Measurements from ENCODE around the gene PTCD2. TPM values are rescaled to one million over a fixed set of nuclear protein-coding genes. Genes with fewer than 3 reads are reported as not detected.

Gene PTCD2
- total and polyA plus RNA-seq, 9 of the 15 experiments (the other 6 are each of a cell fraction or from before 2014, with no cell fraction given) = 11.9 to 28.5 (median 18.6) TPM

DNA sequence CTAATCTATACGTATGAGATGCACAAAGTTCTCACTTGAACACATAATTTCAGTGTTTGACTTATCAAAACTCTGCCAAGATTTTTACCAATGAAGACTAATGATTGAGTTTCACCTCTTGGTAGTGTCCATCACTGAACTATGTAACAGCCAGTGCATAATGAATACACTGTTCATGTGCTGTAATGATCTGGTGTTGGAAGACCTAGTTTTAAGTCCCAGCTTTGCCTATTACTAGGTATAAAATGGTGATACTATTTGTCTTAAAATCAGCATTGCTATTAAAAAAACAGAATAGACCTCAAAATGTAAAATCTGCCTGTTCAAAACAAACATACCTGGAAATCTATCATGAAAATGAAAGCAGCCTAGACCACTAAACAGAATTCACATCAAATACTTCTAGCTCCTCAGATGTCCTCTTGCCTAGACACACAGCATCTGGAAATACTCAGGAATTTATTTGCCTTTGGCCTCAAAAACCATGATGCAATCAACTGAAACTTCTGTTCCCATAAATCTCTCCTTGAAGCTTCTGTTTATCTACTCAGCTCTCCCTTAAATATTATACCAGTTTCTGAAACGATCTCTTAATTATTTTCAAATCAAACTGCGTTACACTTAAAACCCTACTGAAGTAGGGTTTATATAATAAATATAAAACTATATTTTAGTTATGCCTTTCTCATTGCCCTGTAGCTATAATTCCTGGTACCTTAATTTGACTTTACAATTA lies 38.2 kb upstream of the PTCD2 start (continued):
- TF ChIP-seq CTCF (IDR thresholded peaks at IDR 0.05 in 2 of 3, conservative IDR thresholded peaks at IDR 0.05 in 1 of 3; ENCODE audit: insufficient read depth in 2 of 3, low read depth in 1 of 3, low read length in 3 of 3) = no peak
- TF ChIP-seq ZKSCAN1 (IDR thresholded peaks at IDR 0.05; ENCODE audit: low read depth, low read length) = no peak
- TF ChIP-seq ZNF347 (CRISPR knock-in tag; IDR thresholded peaks at IDR 0.05; ENCODE audit: low read depth) = no peak
- no peak for TF ChIP-seq HEY1 (CRISPR knock-in tag; IDR thresholded peaks at IDR 0.05; ENCODE audit: borderline replicate concordance)
- no peak for TF ChIP-seq RBM39 (optimal IDR thresholded peaks at IDR 0.05; ENCODE audit: low read depth, low read length)
- TF ChIP-seq ZNF778 (CRISPR knock-in tag; IDR thresholded peaks at IDR 0.05) = no peak
- TF ChIP-seq MXI1 (IDR thresholded peaks at IDR 0.05; ENCODE audit: low read depth, low read length) = no peak
- peak; percentile 93 for TF ChIP-seq TRIM24 (IDR thresholded peaks at IDR 0.05)
- no peak for TF ChIP-seq POU5F1 (IDR thresholded peaks at IDR 0.05; ENCODE audit: borderline replicate concordance, low read depth, low read length, partially characterized antibody)
- no peak for TF ChIP-seq CAMTA2 (CRISPR knock-in tag; conservative IDR thresholded peaks at IDR 0.05)
- no peak for TF ChIP-seq ZBTB8A (IDR thresholded peaks at IDR 0.05; ENCODE audit: partially characterized antibody)
- TF ChIP-seq, protein P1, sequence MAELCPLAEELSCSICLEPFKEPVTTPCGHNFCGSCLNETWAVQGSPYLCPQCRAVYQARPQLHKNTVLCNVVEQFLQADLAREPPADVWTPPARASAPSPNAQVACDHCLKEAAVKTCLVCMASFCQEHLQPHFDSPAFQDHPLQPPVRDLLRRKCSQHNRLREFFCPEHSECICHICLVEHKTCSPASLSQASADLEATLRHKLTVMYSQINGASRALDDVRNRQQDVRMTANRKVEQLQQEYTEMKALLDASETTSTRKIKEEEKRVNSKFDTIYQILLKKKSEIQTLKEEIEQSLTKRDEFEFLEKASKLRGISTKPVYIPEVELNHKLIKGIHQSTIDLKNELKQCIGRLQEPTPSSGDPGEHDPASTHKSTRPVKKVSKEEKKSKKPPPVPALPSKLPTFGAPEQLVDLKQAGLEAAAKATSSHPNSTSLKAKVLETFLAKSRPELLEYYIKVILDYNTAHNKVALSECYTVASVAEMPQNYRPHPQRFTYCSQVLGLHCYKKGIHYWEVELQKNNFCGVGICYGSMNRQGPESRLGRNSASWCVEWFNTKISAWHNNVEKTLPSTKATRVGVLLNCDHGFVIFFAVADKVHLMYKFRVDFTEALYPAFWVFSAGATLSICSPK (IDR thresholded peaks at IDR 0.05; ENCODE audit: borderline replicate concordance) = no peak
- peak in 1 of 2 experiments; percentile 64; a peak in 1 of 4 replicates for TF ChIP-seq MLLT1 (IDR thresholded peaks at IDR 0.05)
- TF ChIP-seq HMBOX1 (IDR thresholded peaks at IDR 0.05) = no peak
- TF ChIP-seq, protein P2, sequence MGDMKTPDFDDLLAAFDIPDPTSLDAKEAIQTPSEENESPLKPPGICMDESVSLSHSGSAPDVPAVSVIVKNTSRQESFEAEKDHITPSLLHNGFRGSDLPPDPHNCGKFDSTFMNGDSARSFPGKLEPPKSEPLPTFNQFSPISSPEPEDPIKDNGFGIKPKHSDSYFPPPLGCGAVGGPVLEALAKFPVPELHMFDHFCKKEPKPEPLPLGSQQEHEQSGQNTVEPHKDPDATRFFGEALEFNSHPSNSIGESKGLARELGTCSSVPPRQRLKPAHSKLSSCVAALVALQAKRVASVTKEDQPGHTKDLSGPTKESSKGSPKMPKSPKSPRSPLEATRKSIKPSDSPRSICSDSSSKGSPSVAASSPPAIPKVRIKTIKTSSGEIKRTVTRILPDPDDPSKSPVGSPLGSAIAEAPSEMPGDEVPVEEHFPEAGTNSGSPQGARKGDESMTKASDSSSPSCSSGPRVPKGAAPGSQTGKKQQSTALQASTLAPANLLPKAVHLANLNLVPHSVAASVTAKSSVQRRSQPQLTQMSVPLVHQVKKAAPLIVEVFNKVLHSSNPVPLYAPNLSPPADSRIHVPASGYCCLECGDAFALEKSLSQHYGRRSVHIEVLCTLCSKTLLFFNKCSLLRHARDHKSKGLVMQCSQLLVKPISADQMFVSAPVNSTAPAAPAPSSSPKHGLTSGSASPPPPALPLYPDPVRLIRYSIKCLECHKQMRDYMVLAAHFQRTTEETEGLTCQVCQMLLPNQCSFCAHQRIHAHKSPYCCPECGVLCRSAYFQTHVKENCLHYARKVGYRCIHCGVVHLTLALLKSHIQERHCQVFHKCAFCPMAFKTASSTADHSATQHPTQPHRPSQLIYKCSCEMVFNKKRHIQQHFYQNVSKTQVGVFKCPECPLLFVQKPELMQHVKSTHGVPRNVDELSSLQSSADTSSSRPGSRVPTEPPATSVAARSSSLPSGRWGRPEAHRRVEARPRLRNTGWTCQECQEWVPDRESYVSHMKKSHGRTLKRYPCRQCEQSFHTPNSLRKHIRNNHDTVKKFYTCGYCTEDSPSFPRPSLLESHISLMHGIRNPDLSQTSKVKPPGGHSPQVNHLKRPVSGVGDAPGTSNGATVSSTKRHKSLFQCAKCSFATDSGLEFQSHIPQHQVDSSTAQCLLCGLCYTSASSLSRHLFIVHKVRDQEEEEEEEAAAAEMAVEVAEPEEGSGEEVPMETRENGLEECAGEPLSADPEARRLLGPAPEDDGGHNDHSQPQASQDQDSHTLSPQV (IDR thresholded peaks at IDR 0.05) = peak; percentile 85
- no peak for TF ChIP-seq ZNF143 (CRISPR knock-in tag; IDR thresholded peaks at IDR 0.05)
- no peak for TF ChIP-seq KDM5B (IDR thresholded peaks at IDR 0.05; ENCODE audit: insufficient replicate concordance, low read depth, low read length)
